ENCODE measurements around the gene PRR15L. TPM values are rescaled to one million over a fixed set of nuclear protein-coding genes. Genes with fewer than 3 reads are reported as not detected.

The PRR15L gene
- total and polyA plus RNA-seq, 2 of the 8 experiments (the other 6 are each of a cell fraction or from before 2014, with no cell fraction given), result 0.26 to 1.1 TPM

DNA sequence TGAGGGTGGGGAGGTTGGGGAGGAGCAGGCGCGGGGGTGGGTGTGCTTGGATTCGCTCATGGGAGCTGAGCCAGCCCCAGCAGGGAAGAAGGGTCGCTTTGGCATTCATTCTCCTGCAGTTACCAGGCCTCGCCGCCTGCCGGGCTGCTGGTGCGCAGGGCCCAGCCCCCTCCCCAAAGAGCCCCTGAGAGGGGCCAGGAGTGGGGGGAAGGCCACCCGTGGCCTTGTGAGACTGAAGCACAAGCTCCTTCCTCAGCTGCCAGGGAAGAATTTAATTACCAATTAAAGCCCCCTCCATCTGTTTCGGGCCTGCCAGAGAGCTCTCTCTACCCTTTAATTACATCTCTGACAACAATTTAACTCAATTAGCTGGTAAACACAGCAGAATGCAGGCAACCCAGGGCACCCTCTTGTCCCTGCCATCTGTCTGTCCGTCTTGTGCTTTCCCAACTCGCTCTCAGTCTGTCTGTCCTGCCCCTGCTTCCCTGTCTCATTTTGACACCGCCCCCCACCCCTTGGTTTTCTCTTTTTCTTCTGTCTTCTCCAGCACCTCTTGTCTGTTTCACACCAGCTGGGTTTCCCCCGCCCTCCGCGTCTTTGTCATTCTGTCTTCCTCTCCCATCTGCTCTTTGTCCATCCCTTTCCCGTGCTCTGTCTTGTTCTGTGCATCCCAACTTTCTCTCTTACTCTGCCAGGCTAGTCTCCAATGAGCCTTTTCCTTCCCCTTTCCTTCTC lies 45.9 kb upstream of the PRR15L start (continued):
- TF ChIP-seq BACH1 (IDR thresholded peaks at IDR 0.05; ENCODE audit: low read length) (peak; percentile 22; the same call in 1 of the 2 replicates), HDAC2 (IDR thresholded peaks at IDR 0.05; ENCODE audit: borderline replicate concordance in 1 of 2, low read depth in 2 of 2, low read length in 2 of 2) (no peak), KDM4A (IDR thresholded peaks at IDR 0.05; ENCODE audit: low read depth, low read length, severe bottlenecking) (no peak), TCF12 (IDR thresholded peaks at IDR 0.05; ENCODE audit: low read depth, low read length) (0 out of 2 replicates have a peak, but pooled peaks have one; percentile 17), PHF8 (conservative IDR thresholded peaks at IDR 0.05; ENCODE audit: low read depth, low read length) (no peak), BCL11A (IDR thresholded peaks at IDR 0.05; ENCODE audit: low read depth in 2 of 2, low read length in 2 of 2) (no peak), RNF2 (IDR thresholded peaks at IDR 0.05; ENCODE audit: borderline replicate concordance, low read depth, low read length, missing control alignments, poor library complexity, severe bottlenecking) (no peak), RBBP5 (IDR thresholded peaks at IDR 0.05; ENCODE audit: borderline replicate concordance, low read depth, low read length) (0 out of 2 replicates have a peak, but pooled peaks have one; percentile 34), CHD2 (IDR thresholded peaks at IDR 0.05; ENCODE audit: low read length) (no peak), TAF1 (IDR thresholded peaks at IDR 0.05; ENCODE audit: low read depth, low read length) (no peak)
- TF ChIP-seq, protein P1, sequence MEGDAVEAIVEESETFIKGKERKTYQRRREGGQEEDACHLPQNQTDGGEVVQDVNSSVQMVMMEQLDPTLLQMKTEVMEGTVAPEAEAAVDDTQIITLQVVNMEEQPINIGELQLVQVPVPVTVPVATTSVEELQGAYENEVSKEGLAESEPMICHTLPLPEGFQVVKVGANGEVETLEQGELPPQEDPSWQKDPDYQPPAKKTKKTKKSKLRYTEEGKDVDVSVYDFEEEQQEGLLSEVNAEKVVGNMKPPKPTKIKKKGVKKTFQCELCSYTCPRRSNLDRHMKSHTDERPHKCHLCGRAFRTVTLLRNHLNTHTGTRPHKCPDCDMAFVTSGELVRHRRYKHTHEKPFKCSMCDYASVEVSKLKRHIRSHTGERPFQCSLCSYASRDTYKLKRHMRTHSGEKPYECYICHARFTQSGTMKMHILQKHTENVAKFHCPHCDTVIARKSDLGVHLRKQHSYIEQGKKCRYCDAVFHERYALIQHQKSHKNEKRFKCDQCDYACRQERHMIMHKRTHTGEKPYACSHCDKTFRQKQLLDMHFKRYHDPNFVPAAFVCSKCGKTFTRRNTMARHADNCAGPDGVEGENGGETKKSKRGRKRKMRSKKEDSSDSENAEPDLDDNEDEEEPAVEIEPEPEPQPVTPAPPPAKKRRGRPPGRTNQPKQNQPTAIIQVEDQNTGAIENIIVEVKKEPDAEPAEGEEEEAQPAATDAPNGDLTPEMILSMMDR (IDR thresholded peaks at IDR 0.05; ENCODE audit: control extremely low read depth in 1 of 3, insufficient read depth in 1 of 3, low read depth in 1 of 3, low read length in 3 of 3), result peak in 2 of 3 experiments; percentile 14 to 44; a peak in 2 of 4 replicates

Data from H1 (cell line).